Activated CD8-positive, alpha-beta memory T cell treated with anti-CD3 and anti-CD28 coated beads for 36 hours (primary cell): ENCODE data around the gene HAUS8. TPM values are rescaled to one million over a fixed set of nuclear protein-coding genes. Genes with fewer than 3 reads are reported as not detected.
"Not testable (repeated sequence)": the region's sequence is repeated elsewhere in the genome, so short reads cannot be mapped to it uniquely, and the experiment has no call there.

Experiments used
- CTCF ChIA-PET: fragments of 350-600 bp; sonication (Branson Sonifier 250); formaldehyde crosslinking; loops from one replicate; lab custom pipeline; 2021; ENCODE audit warnings: antibody characterized with exemption; lab: Charles Lee
- POLR2A ChIA-PET: fragments of 350-600 bp; sonication (Branson Sonifier 250); formaldehyde crosslinking; loops from one replicate; lab custom pipeline; 2021; ENCODE audit warnings: antibody characterized with exemption; lab: Charles Lee
- total RNA-seq, 2 experiments: library from RNA; stranded (reverse); gene quantifications; one replicate each; pipeline ENCODE4 v1.2.3, GENCODE V29; 2021

Gene HAUS8
- total RNA-seq, 2 experiments from 2014 or later = 33.8 TPM

DNA sequence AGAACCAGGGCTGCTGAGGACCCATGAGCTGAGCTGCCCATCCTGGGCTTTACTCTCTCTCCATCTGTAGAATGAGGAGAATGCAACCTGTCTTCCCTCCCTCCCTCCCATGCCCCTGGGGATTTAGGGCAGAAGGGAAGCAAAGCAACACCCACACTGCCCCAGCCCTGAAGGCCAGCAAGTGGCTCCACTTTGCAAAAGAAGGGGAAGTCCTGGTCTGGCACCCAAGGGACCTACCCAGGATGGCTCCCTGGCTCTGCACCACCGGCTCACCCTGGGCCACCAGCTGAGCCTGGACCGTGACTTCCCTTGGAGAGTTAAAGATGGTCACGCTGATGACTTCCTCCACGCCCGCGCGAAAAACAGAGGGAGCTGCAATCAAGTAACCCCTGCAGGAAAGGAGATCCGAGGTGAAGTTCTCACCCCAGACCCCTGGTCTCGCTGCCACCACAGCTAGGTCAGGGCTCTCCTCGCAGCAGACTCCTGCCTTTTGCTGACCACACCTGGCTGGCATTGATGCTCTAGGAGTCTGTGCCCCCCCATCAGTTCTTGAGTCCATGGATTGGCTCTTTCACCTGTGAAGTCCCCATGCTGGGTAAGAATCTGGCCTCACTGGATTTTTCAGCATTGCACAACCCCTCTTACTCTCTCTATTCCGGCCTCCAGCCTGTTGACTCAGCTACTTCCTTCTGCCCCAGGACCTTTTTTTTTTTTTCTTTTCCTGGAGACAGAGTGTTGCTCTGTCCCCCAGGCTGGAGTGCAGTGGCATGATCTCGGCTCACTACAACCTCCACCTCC is 53.3 kb downstream of the HAUS8 start:
- ChIA-PET CTCF (no interaction called here), POLR2A (no interaction called here)

- ChIA-PET CTCF (no interaction called here), POLR2A (no interaction called here)
Measured at GRCh38 chr19:17021328-17021727, 53.9 kb downstream of the HAUS8 start.

- ChIA-PET CTCF (no interaction called here), POLR2A (no interaction called here)
Measured at GRCh38 chr19:17020823-17021222, 54.4 kb downstream of the HAUS8 start.

GRCh38 chr19:17020385-17020784 is 54.9 kb downstream of the HAUS8 start:
- POLR2A ChIA-PET = no interaction called here
- CTCF ChIA-PET = no interaction called here

DNA sequence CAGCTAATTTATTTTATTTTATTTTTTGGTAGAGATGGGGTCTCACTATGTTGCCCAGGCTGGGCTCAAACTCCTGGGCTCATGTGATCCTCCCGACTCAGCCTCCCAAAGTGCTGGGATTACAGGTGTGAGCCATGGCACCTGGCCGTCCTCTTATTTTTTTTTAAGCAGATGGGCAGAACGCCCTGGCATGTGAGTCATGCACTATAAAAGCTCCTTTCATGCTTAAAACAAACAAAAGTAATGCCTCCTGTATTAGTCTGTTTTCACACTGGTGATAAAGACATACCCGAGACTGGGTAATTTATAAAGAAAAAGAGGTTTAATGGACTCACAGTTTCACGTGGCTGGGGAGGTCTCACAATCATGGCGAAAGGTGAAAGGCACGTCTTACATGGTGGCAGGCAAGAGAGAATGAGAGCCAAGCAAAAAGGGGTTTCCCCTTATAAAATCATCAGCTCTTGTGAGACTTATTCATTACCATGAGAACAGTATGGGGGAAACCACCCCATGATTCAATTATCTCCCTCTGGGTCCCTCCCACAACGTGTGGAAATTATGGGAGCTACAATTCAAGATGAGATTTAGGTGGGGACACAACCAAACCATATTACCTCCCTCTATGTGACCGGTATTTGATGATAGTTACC is 60.9 kb downstream of the HAUS8 start:
- CTCF ChIA-PET = not testable (repeated sequence)
- POLR2A ChIA-PET = interaction anchor here (0.6 kb wide), 1 partner anchor 490 kb away, joined by 3 read pairs; no protein-coding TSS in a partner anchor

DNA sequence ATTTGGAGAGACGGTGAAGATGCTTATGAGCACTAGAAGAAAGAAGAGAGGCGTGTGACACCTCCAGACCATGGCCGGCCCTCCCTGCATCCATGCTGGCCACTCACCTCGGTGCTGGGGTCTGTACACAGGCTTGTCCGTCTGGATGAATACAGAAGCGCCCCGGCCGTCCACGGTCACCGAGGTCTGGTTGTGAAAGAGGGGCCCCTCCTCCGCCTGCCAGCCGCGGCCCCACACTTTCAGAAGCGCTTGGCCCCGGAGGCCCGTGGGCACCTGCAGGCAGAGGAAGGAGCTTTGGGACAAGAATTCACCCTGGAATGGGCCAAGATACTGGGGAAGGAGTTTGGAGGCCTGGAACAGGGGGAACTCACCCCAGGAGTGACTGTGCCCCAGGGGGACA is 63.8 kb downstream of the HAUS8 start:
- ChIA-PET CTCF (no interaction called here), POLR2A (no interaction called here)

- ChIA-PET POLR2A (interaction anchor here (0.7 kb wide), 1 partner anchor 13 kb away, joined by 4 read pairs; no protein-coding TSS in a partner anchor), CTCF (no interaction called here)
Measured at GRCh38 chr19:17006579-17006978, 68.7 kb downstream of the HAUS8 start.

DNA sequence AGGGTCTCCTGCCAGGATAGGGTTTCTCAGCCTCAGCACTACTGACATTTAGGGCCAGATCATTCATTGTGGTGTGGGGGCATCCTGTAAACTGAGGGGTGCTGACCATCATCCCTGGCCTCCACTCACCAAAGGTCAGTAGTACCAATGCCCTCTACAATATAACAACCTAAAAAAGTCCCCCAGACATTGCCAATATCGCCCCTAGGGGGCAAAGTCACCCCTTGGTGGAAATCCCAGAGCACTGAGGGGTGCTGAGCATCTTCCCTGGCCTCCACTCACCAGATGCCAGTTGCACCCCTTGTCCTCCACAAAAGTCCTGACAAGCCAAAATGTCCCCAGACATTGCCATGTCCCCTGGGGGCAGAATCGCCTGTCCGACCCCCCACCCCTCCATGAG is 70.3 kb downstream of the HAUS8 start:
- ChIA-PET CTCF (no interaction called here), POLR2A (no interaction called here)

DNA sequence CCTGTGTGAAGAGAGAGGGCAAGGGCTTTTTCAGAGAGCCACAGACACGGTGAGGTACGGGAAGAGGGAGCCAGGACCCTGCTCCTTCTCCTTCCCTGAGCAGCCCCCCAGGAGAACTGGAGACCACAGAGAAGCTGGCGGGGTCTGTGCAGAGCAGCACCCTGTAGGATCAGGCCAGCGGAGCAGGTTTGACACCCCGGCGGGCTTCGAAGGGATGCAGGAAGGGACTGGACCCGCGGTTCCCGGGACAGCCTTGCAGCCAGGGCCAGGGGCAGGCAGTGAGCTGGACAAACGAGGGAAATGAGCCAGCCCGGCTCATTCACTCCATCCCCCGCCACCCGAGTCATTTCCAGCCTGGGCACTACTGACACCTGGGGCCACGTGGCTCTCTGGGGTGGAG is 70.9 kb downstream of the HAUS8 start:
- POLR2A ChIA-PET = no interaction called here
- CTCF ChIA-PET = no interaction called here

DNA sequence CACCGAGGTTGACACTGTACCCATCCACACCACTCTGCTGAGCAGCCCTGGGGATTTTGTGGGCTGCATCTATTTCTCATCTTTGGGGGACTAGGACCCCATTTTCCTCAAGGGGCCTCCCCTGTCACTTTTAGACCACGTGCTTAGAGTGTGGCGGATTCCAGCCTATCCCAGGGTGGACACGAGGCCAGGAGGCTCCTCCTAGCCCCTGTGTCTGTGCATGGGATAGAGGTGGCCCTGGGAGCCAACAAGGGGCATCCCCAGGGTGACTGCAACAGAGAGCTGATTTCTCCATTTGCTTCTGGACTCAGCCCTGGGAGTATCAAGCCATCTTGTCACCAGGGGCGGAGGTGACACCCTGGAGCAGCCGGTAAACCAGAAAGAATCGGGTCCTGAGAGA is 72.8 kb downstream of the HAUS8 start:
- POLR2A ChIA-PET = no interaction called here
- CTCF ChIA-PET = no interaction called here

- POLR2A ChIA-PET = no interaction called here
- CTCF ChIA-PET = no interaction called here
Measured at GRCh38 chr19:17001603-17002183, 73.6 kb downstream of the HAUS8 start.

Other genes starting within 250 kb of the HAUS8 start
- gene SIN3B, start 246.1 kb downstream of the HAUS8 start, total RNA-seq = 10 to 100 TPM; 29.9 to 31.3 TPM
- gene F2RL3, start 186.5 kb downstream of the HAUS8 start, total RNA-seq = not detected
- under 1 TPM in 1 of 2 experiments, not detected in 1; 0.15 TPM for gene CPAMD8, start 48.6 kb downstream of the HAUS8 start, total RNA-seq
- 100 to 1,000 TPM; 100 to 105 TPM for gene MYO9B, start 325 bp upstream of the HAUS8 start, total RNA-seq
- gene USE1, start 139.9 kb upstream of the HAUS8 start, total RNA-seq = 10 to 100 TPM; 25.7 to 26.4 TPM
- gene OCEL1, start 150.8 kb upstream of the HAUS8 start, total RNA-seq = 10 to 100 TPM; 20.4 to 22.9 TPM
- 10 to 100 TPM in 1 of 2 experiments, 1 to 10 TPM in 1; 9.7 to 10.3 TPM for gene NR2F6, start 170.5 kb upstream of the HAUS8 start, total RNA-seq
- gene USHBP1, start 189.3 kb upstream of the HAUS8 start, total RNA-seq = under 1 TPM in 1 of 2 experiments, not detected in 1; 0.06 TPM
- gene BABAM1, start 192.0 kb upstream of the HAUS8 start, total RNA-seq = 100 to 1,000 TPM; 129 to 131 TPM
- gene ANKLE1, start 206.4 kb upstream of the HAUS8 start, total RNA-seq = 10 to 100 TPM; 20.6 to 21.0 TPM
- 1 to 10 TPM; 4.9 to 5.6 TPM for gene ABHD8, start 228.0 kb upstream of the HAUS8 start, total RNA-seq
- gene MRPL34, start 230.4 kb upstream of the HAUS8 start, total RNA-seq = 100 to 1,000 TPM; 126 to 132 TPM
- 10 to 100 TPM; 44.1 to 45.9 TPM for gene DDA1, start 234.1 kb upstream of the HAUS8 start, total RNA-seq